Sigmoid colon (tissue), 7 donors: ENCODE measurements around the gene CPVL. TPM values are rescaled to one million over a fixed set of nuclear protein-coding genes. Genes with fewer than 3 reads are reported as not detected.

ENCODE experiments used
- DNase-seq: peaks from one replicate; pipeline ENCODE4 v3.0.0-alpha.2; 2019
- H3K27ac ChIP-seq, 4 donors: fragments of 200-600 bp; sonication (generic); one replicate each; pipeline ENCODE4 v1.5.1; 2016 to 2019; ENCODE audit warnings: mild to moderate bottlenecking in 1 of 4
- H3K27me3 ChIP-seq, 3 donors: fragments of 200-600 bp; sonication (generic); one replicate each; pipeline ENCODE4 v1.5.1; 2019; ENCODE audit warnings: mild to moderate bottlenecking in 1 of 3
- H3K36me3 ChIP-seq, 4 donors: fragments of 200-600 bp; sonication (generic); one replicate each; pipeline ENCODE4 v1.5.1; 2016 to 2019
- H3K4me1 ChIP-seq, 4 donors: fragments of 200-600 bp; sonication (generic); one replicate each; pipeline ENCODE4 v1.5.1; 2017 to 2019
- H3K4me3 ChIP-seq, 4 donors: fragments of 200-600 bp; sonication (generic); one replicate each; pipeline ENCODE4 v1.5.1; 2017 to 2019; ENCODE audit warnings: mild to moderate bottlenecking in 2 of 4, moderate library complexity in 1 of 4
- H3K9me3 ChIP-seq, 4 donors: fragments of 200-600 bp in 3 of 4; sonication (generic) in 3 of 4; one replicate each; pipeline versions ENCODE4 v1.5.1 to v1.6.1; 2013 to 2019
- CTCF ChIP-seq, 4 experiments: fragments of 450-650 bp in 3 of 4; fragments of 200-600 bp in 1 of 4; IDR thresholded peaks; one replicate each; pipeline ENCODE4 v1.5.1; 2016 to 2019; ENCODE audit warnings: antibody characterized with exemption in 4 of 4, mild to moderate bottlenecking in 3 of 4, moderate library complexity in 2 of 4
- EP300 ChIP-seq, 4 donors: sonication (generic); formaldehyde crosslinking; IDR thresholded peaks; one replicate each; pipeline ENCODE4 v1.6.1; 2017; ENCODE audit warnings: antibody characterized with exemption in 4 of 4
- POLR2A ChIP-seq, 2 donors: fragments of 450-650 bp; IDR thresholded peaks; one replicate each; pipeline ENCODE4 v1.6.1; 2016; ENCODE audit warnings: antibody characterized with exemption in 2 of 2, mild to moderate bottlenecking in 2 of 2, moderate library complexity in 2 of 2
- POLR2AphosphoS5 ChIP-seq, 4 donors: sonication (generic); formaldehyde crosslinking; IDR thresholded peaks; one replicate each; pipeline ENCODE4 v1.6.1; 2017; ENCODE audit warnings: antibody characterized with exemption in 4 of 4
- WGBS, 2 donors: extraction: QIAGEN DNeasy Blood & Tissue Kit; methylation state at CpG; one replicate each; pipeline ENCODE4 v1.1.7; 2013; 5-methylcytosine and 5-hydroxymethylcytosine counted together
- intact Hi-C: fragments of 100-400 bp; cut with DNase I; formaldehyde crosslinking; loops from one replicate; pipeline ENCODE4 v1.15.1; 2023
- polyA plus RNA-seq, 3 donors: library from polyadenylated mRNA; stranded (reverse); fragments of 200-250 nt; gene quantifications; one replicate each; pipeline ENCODE4 v1.2.3, GENCODE V29; 2013
- total RNA-seq, 4 donors: library from RNA; depleted of rRNA; stranded (reverse); fragments of >200 nt; gene quantifications; one replicate each; pipeline ENCODE4 v1.1.0, GENCODE V29; 2016
- donor health status: healthy with polysubstance abuse.
- donor health status: Bipolar disorder and iron deficiency.
- donor health status: healthy.

The CPVL gene
- total and polyA plus RNA-seq, 7 donors: 5.4 to 38.8 (median 20.0) TPM

DNA sequence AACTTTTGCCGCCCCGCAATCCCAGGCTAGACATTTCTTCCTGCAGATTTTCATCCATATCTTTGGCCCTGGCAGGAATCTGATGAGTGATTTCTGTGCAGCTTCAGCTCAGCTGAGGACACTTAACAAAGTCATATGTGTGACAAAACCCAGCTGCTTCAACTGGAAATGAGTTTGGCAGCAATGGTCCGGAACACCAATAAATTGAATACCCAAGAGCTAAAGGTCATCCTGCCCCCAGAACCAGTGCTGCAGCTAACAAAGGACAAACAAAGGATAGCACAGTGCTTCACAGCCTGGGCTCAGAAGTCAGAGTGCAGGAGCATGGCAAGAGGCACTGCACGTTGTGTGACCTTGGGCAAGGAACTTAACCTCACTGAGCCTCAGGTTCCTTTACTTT is 148.2 kb downstream of the CPVL start:
- TF ChIP-seq EP300 (IDR thresholded peaks at IDR 0.05): no peak
- TF ChIP-seq POLR2AphosphoS5 (IDR thresholded peaks at IDR 0.05): peak in 2 of 4 donors; percentile 7 to 19
- no peaks in the 10 kb centered on the region for H3K4me1 ChIP-seq
- intact Hi-C loops: no loop called here
- H3K27me3 ChIP-seq: no peaks in the 10 kb centered on the region
- no peak for DNase-seq
- H3K9me3 ChIP-seq: no peaks in the 10 kb centered on the region
- H3K27ac ChIP-seq: no peak overlapping the region
- H3K4me3 ChIP-seq: no peak overlapping the region
- no peaks in the 10 kb centered on the region for H3K36me3 ChIP-seq
- 69 to 75% methylated on average over 4 of the region's 4 CpGs for WGBS, 2 donors

DNA sequence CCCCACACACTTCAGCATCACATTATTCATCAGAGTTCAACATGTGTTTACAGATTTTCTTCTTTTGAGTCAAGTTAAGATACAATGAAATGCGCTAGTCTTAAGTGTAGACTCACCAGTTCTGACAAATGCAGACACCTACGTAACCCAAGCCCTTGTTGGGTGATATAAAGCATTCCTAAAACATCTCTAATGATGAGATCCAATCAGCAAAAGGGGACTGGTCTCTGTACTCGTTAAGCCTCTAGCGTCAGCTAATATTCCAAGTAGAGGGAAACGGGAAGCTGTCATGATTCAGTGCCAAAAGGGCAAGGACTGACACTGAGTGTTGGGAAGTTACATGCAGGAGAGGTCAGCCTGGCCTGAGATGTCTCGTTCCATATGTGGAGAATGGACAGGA is 149.5 kb downstream of the CPVL start:
- H3K36me3 ChIP-seq: no peaks in the 10 kb centered on the region
- no peak overlapping the region for H3K27ac ChIP-seq
- H3K27me3 ChIP-seq: no peaks in the 10 kb centered on the region
- intact Hi-C loops: no loop called here
- DNase-seq: no peak
- WGBS, 2 donors: 86 to 87% methylated on average over 6 of the region's 6 CpGs
- TF ChIP-seq EP300 (IDR thresholded peaks at IDR 0.05): no peak
- no peak for TF ChIP-seq POLR2A (IDR thresholded peaks at IDR 0.05)
- no peak for TF ChIP-seq CTCF (IDR thresholded peaks at IDR 0.05)
- no peak for TF ChIP-seq POLR2AphosphoS5 (IDR thresholded peaks at IDR 0.05)
- no peaks in the 10 kb centered on the region for H3K9me3 ChIP-seq
- no peaks in the 10 kb centered on the region for H3K4me1 ChIP-seq
- H3K4me3 ChIP-seq: no peak overlapping the region

DNA sequence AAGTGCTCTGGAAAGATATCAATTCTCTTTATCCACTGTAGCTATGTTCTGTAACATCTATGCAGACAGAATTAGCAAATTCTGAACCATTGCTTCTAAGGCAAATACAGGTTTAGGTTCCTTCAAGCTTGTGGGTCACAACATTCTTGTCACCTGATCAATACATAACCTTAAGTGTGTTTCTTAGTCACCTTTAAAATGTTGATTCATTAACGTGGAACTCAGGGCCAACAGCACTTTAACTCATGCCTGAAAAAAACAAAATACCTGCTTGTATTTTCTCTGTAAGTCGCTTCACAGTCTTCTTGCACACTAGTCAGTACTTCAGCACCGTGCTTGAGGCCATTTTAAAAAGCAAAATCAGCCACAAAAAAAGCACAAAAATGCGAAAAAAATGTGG is 153.0 kb downstream of the CPVL start:
- intact Hi-C loops: no loop called here
- H3K9me3 ChIP-seq: no peaks in the 10 kb centered on the region
- no peak overlapping the region for H3K4me3 ChIP-seq
- no peak for DNase-seq
- H3K36me3 ChIP-seq: no peaks in the 10 kb centered on the region
- 89% methylated on average over 4 of the region's 4 CpGs for whole genome bisulfite sequencing, 2 donors
- TF ChIP-seq CTCF (IDR thresholded peaks at IDR 0.05) (no peak), EP300 (IDR thresholded peaks at IDR 0.05) (no peak), POLR2AphosphoS5 (IDR thresholded peaks at IDR 0.05) (no peak), POLR2A (IDR thresholded peaks at IDR 0.05) (no peak)
- no peaks in the 10 kb centered on the region for H3K27me3 ChIP-seq
- no peak overlapping the region for H3K27ac ChIP-seq
- H3K4me1 ChIP-seq: no peaks in the 10 kb centered on the region

- Histone ChIP-seq H3K27ac (no peak overlapping the region), H3K27me3 (no peaks in the 10 kb centered on the region), H3K4me3 (no peak overlapping the region), H3K4me1 (no peaks in the 10 kb centered on the region), H3K9me3 (no peaks in the 10 kb centered on the region), H3K36me3 (no peaks in the 10 kb centered on the region)
- TF ChIP-seq POLR2A (IDR thresholded peaks at IDR 0.05) (no peak), POLR2AphosphoS5 (IDR thresholded peaks at IDR 0.05) (no peak)
- 86 to 95% methylated on average over 1 of the region's 1 CpG for WGBS, 2 donors
- intact Hi-C loops: no loop called here
- no peak for DNase-seq
These were observed 153.5 kb downstream of the CPVL start for GRCh38 chr7:28992798-28993197.

DNA sequence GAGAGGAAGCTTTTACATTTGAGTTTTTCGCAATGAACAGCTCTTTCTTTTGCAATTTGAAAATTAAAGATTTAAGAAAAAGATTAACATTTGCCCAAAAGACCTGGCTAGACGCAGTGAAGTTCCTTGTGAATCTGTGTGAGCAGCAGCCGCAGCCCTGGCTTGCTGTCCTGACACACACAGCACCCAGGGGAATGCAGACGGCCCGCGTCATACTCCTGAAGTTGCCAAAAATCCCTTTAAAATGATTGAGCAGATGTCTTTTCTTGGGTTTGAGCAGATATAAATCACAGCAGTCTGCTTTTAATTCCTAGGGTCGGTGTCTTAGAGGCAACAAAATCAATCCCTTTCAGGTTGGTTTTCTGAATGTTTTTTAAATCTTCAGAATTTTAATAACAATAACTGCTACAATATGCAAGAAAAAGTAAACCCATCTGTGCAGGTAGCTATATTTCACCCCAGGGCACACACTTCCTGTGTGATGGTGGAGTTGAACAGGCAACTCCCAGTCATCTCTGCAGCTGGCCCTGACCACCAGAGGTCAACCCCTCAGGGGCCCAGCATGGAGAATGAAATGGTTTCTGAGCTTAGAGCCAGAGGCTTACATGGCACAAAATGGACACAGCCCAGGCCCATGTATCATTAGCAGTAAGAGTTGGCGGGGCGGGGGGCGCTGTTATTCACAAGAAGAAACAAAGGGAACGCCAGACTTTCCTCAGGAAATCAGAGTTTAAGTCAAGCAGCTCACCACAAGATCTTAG is 156.0 kb downstream of the CPVL start:
- no peaks in the 10 kb centered on the region for H3K27me3 ChIP-seq
- TF ChIP-seq POLR2AphosphoS5 (IDR thresholded peaks at IDR 0.05) (no peak), POLR2A (IDR thresholded peaks at IDR 0.05) (no peak), EP300 (IDR thresholded peaks at IDR 0.05) (no peak), CTCF (IDR thresholded peaks at IDR 0.05) (no peak)
- no peak overlapping the region for H3K4me3 ChIP-seq
- DNase-seq: no peak
- intact Hi-C loops: no loop called here
- WGBS, 2 donors: 91 to 95% methylated on average over 11 of the region's 11 CpGs
- no peaks in the 10 kb centered on the region for H3K4me1 ChIP-seq
- H3K36me3 ChIP-seq: no peaks in the 10 kb centered on the region
- H3K27ac ChIP-seq: no peak overlapping the region
- no peaks in the 10 kb centered on the region for H3K9me3 ChIP-seq
